ES-I3 (cell line): ENCODE measurements around the gene ARCN1.

Source experiments
- H3K36me3 ChIP-seq: 2 replicates; pipeline ENCODE4 v1.6.1; 2013; ENCODE audit warnings: mild to moderate bottlenecking, low read length, control low read depth, moderate library complexity; ENCODE audit not compliant: insufficient read depth
- H3K4me1 ChIP-seq: 2 replicates; pipeline ENCODE4 v1.6.1; 2013; ENCODE audit warnings: mild to moderate bottlenecking, control low read depth, low read length; ENCODE audit not compliant: insufficient read depth
- H3K9ac ChIP-seq: 2 replicates; pipeline ENCODE4 v1.6.1; 2013; ENCODE audit warnings: low read depth, mild to moderate bottlenecking, low read length, moderate library complexity
- H3K9me3 ChIP-seq: 2 replicates; pipeline ENCODE4 v1.6.1; 2013; ENCODE audit warnings: mild to moderate bottlenecking, low read length, moderate library complexity; ENCODE audit not compliant: control insufficient read depth, insufficient read depth

The ARCN1 gene

GRCh38 chr11:118572061-118572980, at the start of gene ARCN1:
Gene ARCN1, plus strand, starts transcription at chr11:118572409. Its CDS starts 139 bp downstream, at chr11:118572548.
- Histone ChIP-seq H3K9ac (peak within 1 kb of the TSS; percentile 65), H3K36me3 (no peaks in the 10 kb centered on the region), H3K9me3 (no peaks in the 10 kb centered on the region), H3K4me1 (peaks cover 3% of the 10 kb centered on the region; the same call in 1 of the 2 replicates)

- no peaks in the 10 kb centered on the region for H3K4me1 ChIP-seq
- no peak overlapping the region for H3K9ac ChIP-seq
- H3K9me3 ChIP-seq: no peaks in the 10 kb centered on the region
- peaks cover 42% of the 10 kb centered on the region for H3K36me3 ChIP-seq
Measured at GRCh38 chr11:118522571-118523072, 49.6 kb upstream of the ARCN1 start.

- no peaks in the 10 kb centered on the region for H3K9me3 ChIP-seq
- H3K36me3 ChIP-seq: peaks cover 32% of the 10 kb centered on the region
- H3K9ac ChIP-seq: no peak overlapping the region
- no peaks in the 10 kb centered on the region for H3K4me1 ChIP-seq
Measured at GRCh38 chr11:118524356-118524755, 47.9 kb upstream of the ARCN1 start.

GRCh38 chr11:118524757-118525470, 47.3 kb upstream of the ARCN1 start:
- Histone ChIP-seq H3K9me3 (no peaks in the 10 kb centered on the region), H3K36me3 (peaks cover 27% of the 10 kb centered on the region)

GRCh38 chr11:118526688-118527087, 45.5 kb upstream of the ARCN1 start:
- Histone ChIP-seq H3K9me3 (no peaks in the 10 kb centered on the region), H3K36me3 (peaks cover 12% of the 10 kb centered on the region), H3K4me1 (peaks cover 9% of the 10 kb centered on the region), H3K9ac (no peak overlapping the region)

More at GRCh38 chr11:118524757-118525470, 47.3 kb upstream of the ARCN1 start:
- peaks cover 5% of the 10 kb centered on the region for H3K4me1 ChIP-seq
- H3K9ac ChIP-seq: no peak overlapping the region

- H3K36me3 ChIP-seq: peaks cover 8% of the 10 kb centered on the region
- H3K4me1 ChIP-seq: peaks cover 9% of the 10 kb centered on the region
- H3K9ac ChIP-seq: no peak within 1 kb of the TSS
- H3K9me3 ChIP-seq: no peaks in the 10 kb centered on the region
Measured at GRCh38 chr11:118527109-118527508, 45.1 kb upstream of the ARCN1 start, which contains the start of gene TTC36. Gene TTC36, plus strand, starts transcription at chr11:118527474. Its CDS starts 21 bp downstream, at chr11:118527495.

GRCh38 chr11:118528511-118528910, 43.7 kb upstream of the ARCN1 start:
- Histone ChIP-seq H3K9me3 (no peaks in the 10 kb centered on the region), H3K9ac (no peak overlapping the region), H3K4me1 (peaks cover 9% of the 10 kb centered on the region), H3K36me3 (no peaks in the 10 kb centered on the region; the same call in 1 of the 2 replicates)

GRCh38 chr11:118529584-118530175, 42.5 kb upstream of the ARCN1 start:
- no peaks in the 10 kb centered on the region for H3K9me3 ChIP-seq
- peak overlapping the region; percentile 59 for H3K9ac ChIP-seq
- peaks cover 9% of the 10 kb centered on the region for H3K4me1 ChIP-seq
- no peaks in the 10 kb centered on the region for H3K36me3 ChIP-seq

GRCh38 chr11:118530180-118530682, 42.0 kb upstream of the ARCN1 start:
- Histone ChIP-seq H3K9ac (peak overlapping the region; percentile 59), H3K36me3 (no peaks in the 10 kb centered on the region), H3K4me1 (peaks cover 9% of the 10 kb centered on the region), H3K9me3 (no peaks in the 10 kb centered on the region)

- Histone ChIP-seq H3K36me3 (no peaks in the 10 kb centered on the region), H3K9me3 (no peaks in the 10 kb centered on the region), H3K9ac (peak within 1 kb of the TSS; percentile 59), H3K4me1 (peaks cover 9% of the 10 kb centered on the region)
Measured at GRCh38 chr11:118530683-118531596, 41.3 kb upstream of the ARCN1 start, which contains the start of gene TMEM25. Gene TMEM25, plus strand, starts transcription at chr11:118531192. Its CDS starts 610 bp downstream, at chr11:118531802.

GRCh38 chr11:118531597-118532084, 40.6 kb upstream of the ARCN1 start:
- Histone ChIP-seq H3K4me1 (peaks cover 9% of the 10 kb centered on the region), H3K9ac (peak overlapping the region; percentile 59), H3K36me3 (no peaks in the 10 kb centered on the region), H3K9me3 (no peaks in the 10 kb centered on the region)

- Histone ChIP-seq H3K9ac (no peak overlapping the region; the same call in 1 of the 2 replicates), H3K4me1 (peaks cover 9% of the 10 kb centered on the region), H3K36me3 (no peaks in the 10 kb centered on the region), H3K9me3 (no peaks in the 10 kb centered on the region)
Measured at GRCh38 chr11:118532091-118532490, 40.1 kb upstream of the ARCN1 start.
